Neuronal stem cell (in vitro differentiated cells): Measurements from ENCODE around the gene LRRC28. TPM values are rescaled to one million over a fixed set of nuclear protein-coding genes. Genes with fewer than 3 reads are reported as not detected.
A peak's percentile ranks its signal among the peaks of the same experiment; 100 is the strongest.

Experiments
- DNase-seq: peaks from one replicate; pipeline ENCODE4 v3.0.0-alpha.2; 2013; ENCODE audit warnings: low spot score
- H2AFZ ChIP-seq: one replicate; pipeline ENCODE4 v1.6.1; 2013; ENCODE audit warnings: mild to moderate bottlenecking, low read length, inconsistent platforms
- H2AK5ac ChIP-seq: 2 replicates; pipeline ENCODE4 v1.6.1; 2013; ENCODE audit warnings: low read depth, mild to moderate bottlenecking, inconsistent platforms, low read length, moderate library complexity, mixed read lengths
- H2BK120ac ChIP-seq: 2 replicates; pipeline ENCODE4 v1.6.1; 2013; ENCODE audit warnings: low read depth, mild to moderate bottlenecking, inconsistent platforms, low read length, moderate library complexity, mixed read lengths
- H2BK12ac ChIP-seq: one replicate; pipeline ENCODE4 v1.6.1; 2013; ENCODE audit warnings: low read length, inconsistent platforms
- H2BK15ac ChIP-seq: 2 replicates; pipeline ENCODE4 v1.6.1; 2013; ENCODE audit warnings: mild to moderate bottlenecking, low read length, inconsistent platforms, mixed read lengths
- H2BK5ac ChIP-seq: one replicate; pipeline ENCODE4 v1.6.1; 2013; ENCODE audit warnings: inconsistent platforms, mild to moderate bottlenecking, low read length, moderate library complexity
- H3K14ac ChIP-seq: one replicate; pipeline ENCODE4 v1.6.1; 2013; ENCODE audit warnings: low read length, inconsistent platforms
- H3K18ac ChIP-seq: 2 replicates; pipeline ENCODE4 v1.6.1; 2013; ENCODE audit warnings: low read length, inconsistent platforms
- H3K23ac ChIP-seq: 2 replicates; pipeline ENCODE4 v1.6.1; 2013; ENCODE audit warnings: low read depth, mild to moderate bottlenecking, mixed read lengths, low read length, inconsistent platforms; ENCODE audit not compliant: poor library complexity
- H3K27ac ChIP-seq: replicated peaks from 3 replicates; pipeline ENCODE4 v1.5.1; 2013; ENCODE audit warnings: low read length, inconsistent platforms
- H3K27me3 ChIP-seq, 3 experiments: 2 replicates each; pipeline ENCODE4 v1.6.1; 2013; ENCODE audit warnings: low read length in 3 of 3, mild to moderate bottlenecking in 2 of 3, inconsistent platforms in 1 of 3, low read depth in 1 of 3, mixed read lengths in 1 of 3, moderate library complexity in 1 of 3; ENCODE audit not compliant: control insufficient read depth in 3 of 3, insufficient read depth in 3 of 3
- H3K36me3 ChIP-seq, 2 donors: replicated peaks in 1 of 2; 2 replicates each; pipeline ENCODE4 v1.6.1; 2013; ENCODE audit warnings: low read length in 2 of 2; ENCODE audit not compliant: control insufficient read depth in 2 of 2, insufficient read depth in 2 of 2
- H3K4ac ChIP-seq: 2 replicates; pipeline ENCODE4 v1.6.1; 2013; ENCODE audit warnings: inconsistent platforms, mild to moderate bottlenecking, low read length, moderate library complexity
- H3K4me1 ChIP-seq, 2 donors: 1 replicate in 1 of 2; 2 replicates in 1 of 2; pipeline ENCODE4 v1.6.1; 2013; ENCODE audit warnings: low read length in 2 of 2, low read depth in 1 of 2; ENCODE audit not compliant: control insufficient read depth in 2 of 2, insufficient read depth in 1 of 2
- H3K4me2 ChIP-seq: one replicate; pipeline ENCODE4 v1.6.1; 2013; ENCODE audit warnings: mild to moderate bottlenecking, low read length, inconsistent platforms; ENCODE audit not compliant: insufficient read depth, poor library complexity, severe bottlenecking
- H3K4me3 ChIP-seq, 2 donors: 2 replicates each; pipeline ENCODE4 v1.5.1; 2013; ENCODE audit warnings: low read length in 2 of 2, mild to moderate bottlenecking in 2 of 2, inconsistent platforms in 1 of 2, moderate library complexity in 1 of 2
- H3K79me1 ChIP-seq: one replicate; pipeline ENCODE4 v1.6.1; 2013; ENCODE audit warnings: low read depth, mild to moderate bottlenecking, inconsistent platforms, low read length, moderate library complexity
- H3K9ac ChIP-seq: one replicate; pipeline ENCODE4 v1.6.1; 2013; ENCODE audit warnings: mild to moderate bottlenecking, low read depth, low read length, inconsistent platforms; ENCODE audit not compliant: poor library complexity
- H3K9me3 ChIP-seq, 2 donors: replicated peaks in 1 of 2; 2 replicates each; pipeline versions ENCODE3 to v1.6.1; 2013; ENCODE audit warnings: low read length in 2 of 2, mild to moderate bottlenecking in 2 of 2, inconsistent platforms in 1 of 2, low read depth in 1 of 2, mixed read lengths in 1 of 2, moderate library complexity in 1 of 2; ENCODE audit not compliant: control insufficient read depth in 2 of 2, insufficient read depth in 1 of 2
- H4K8ac ChIP-seq: one replicate; pipeline ENCODE4 v1.6.1; 2013; ENCODE audit warnings: low read depth, mild to moderate bottlenecking, inconsistent platforms, low read length, moderate library complexity
- H4K91ac ChIP-seq: one replicate; pipeline ENCODE4 v1.6.1; 2013; ENCODE audit warnings: low read length, low read depth, mild to moderate bottlenecking, inconsistent platforms; ENCODE audit not compliant: poor library complexity
- WGBS, 2 donors: extraction: QIAGEN DNeasy Blood & Tissue Kit; methylation state at CpG; one replicate each; pipeline ENCODE4 v1.1.7; 2013; ENCODE audit warnings: missing lambda C conversion rate in 2 of 2, mixed read lengths in 1 of 2; ENCODE audit not compliant: insufficient read length in 2 of 2, insufficient replicate concordance in 1 of 2; ENCODE audit errors: extremely low coverage in 2 of 2; 5-methylcytosine and 5-hydroxymethylcytosine counted together
- polyA plus RNA-seq, 2 experiments: library from polyadenylated mRNA; stranded (reverse); fragments of 200-250 nt; gene quantifications; one replicate each; pipeline ENCODE4 v1.2.3, GENCODE V29; 2013

Gene LRRC28
- polyA plus RNA-seq (2013, experiment 1 of 2) = 19.4 TPM
- polyA plus RNA-seq (2013, experiment 2 of 2) = 19.4 TPM

DNA sequence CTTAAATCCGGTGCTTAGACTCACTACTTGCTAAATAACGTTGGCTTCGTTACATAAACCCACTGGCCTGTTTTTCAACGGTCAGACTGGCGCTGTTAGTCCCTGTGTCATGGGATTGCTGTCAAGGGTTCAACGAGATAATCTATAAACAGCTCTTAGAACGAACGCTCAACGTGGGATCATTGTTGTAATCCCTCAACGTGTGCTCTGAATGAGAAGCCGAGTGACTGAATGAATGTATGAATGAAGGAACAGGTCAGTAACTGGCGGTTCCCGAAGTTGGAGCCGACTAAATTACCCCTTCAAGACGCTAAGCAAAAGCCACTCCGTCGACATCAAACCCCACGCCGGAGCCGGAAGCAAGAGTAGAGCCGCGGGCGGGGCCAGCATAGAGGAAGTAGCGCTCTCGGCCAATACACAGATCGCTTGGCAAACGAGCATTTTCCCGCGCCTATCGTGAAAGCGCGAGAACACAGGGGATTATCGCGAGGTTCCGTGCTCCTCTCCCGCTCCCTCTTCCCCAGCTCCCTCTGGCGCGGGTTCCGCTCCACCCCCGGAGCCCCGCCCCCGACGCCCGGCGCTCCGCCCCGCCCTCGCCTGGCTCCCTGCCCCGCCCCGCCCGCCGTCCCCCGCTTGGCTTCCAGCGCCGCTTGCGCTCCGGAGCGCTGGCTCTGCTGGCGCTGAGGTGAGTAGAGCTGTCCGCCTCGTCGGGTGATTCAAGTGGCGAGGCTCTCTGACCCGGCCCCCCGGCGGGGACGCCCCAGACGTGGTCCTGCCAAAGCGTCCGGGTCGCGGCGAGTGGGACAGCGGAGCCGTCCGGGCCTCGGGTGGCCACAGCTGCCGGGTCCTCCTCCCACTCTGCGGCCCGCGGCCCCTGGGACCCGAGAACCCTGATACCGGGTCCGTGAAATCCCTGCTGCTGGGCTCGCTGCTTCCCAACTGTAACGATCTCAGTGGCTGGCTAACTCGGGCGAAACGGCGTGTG lies at the start of gene LRRC28:
TSS of gene LRRC28 (plus strand) at position 625 of the 985 bp plus-strand sequence. CDS start 4,477 bp downstream, outside the sequence.
- Histone ChIP-seq H3K9me3 (no peaks in the 10 kb centered on the region), H3K4me1 (peaks cover 2 to 8% of the 10 kb centered on the region in 2 donors), H2BK15ac (peak within 1 kb of the TSS; percentile 86), H3K27me3 (peaks cover 0 to 3% (median 0%) of the 10 kb centered on the region in 3 experiments), H2AFZ (peak within 1 kb of the TSS; percentile 97), H2BK12ac (no peak within 1 kb of the TSS), H3K14ac (no peak within 1 kb of the TSS), H3K79me1 (no peaks in the 10 kb centered on the region), H4K8ac (no peak within 1 kb of the TSS), H3K23ac (peak within 1 kb of the TSS; percentile 82), H3K4me3 (peak within 1 kb of the TSS; percentile 69 to 98), H3K36me3 (peaks cover 0 to 3% of the 10 kb centered on the region in 2 donors), H3K4ac (no peak within 1 kb of the TSS), H3K9ac (peak within 1 kb of the TSS; percentile 83), H2BK5ac (peak within 1 kb of the TSS; percentile 46), H2AK5ac (peak within 1 kb of the TSS; percentile 38), H3K18ac (peak within 1 kb of the TSS; percentile 94), H4K91ac (no peak within 1 kb of the TSS), H3K4me2 (peak within 1 kb of the TSS; percentile 75), H3K27ac (peak within 1 kb of the TSS; percentile 86), H2BK120ac (no peak within 1 kb of the TSS)
- peak; percentile 98 for DNase-seq
- no CpG with 5 or more reads among the region's 90 CpGs for WGBS, 2 donors

DNA sequence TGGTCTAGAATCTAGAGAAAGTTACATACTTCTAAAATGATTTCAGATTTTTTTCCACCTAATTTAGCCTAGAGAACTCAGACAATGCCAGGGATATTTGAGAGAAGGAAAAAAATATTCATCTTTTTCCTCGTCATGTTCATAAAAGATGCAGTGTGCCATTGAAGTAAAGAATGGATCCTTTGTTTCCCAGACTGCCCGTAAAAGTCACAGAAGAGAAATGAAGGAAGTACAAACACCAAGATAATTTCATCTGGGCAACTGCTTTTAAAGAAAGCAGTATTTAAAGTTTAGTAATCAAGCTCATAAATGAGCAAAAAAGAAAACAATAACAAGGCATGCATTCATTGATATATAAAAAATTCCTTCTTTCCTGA lies 49.1 kb upstream of the LRRC28 start:
- no peaks in the 10 kb centered on the region for H3K27me3 ChIP-seq
- no peak overlapping the region for H2BK15ac ChIP-seq
- H3K36me3 ChIP-seq = peaks cover 3 to 26% of the 10 kb centered on the region in 2 donors
- WGBS, 2 donors = no CpG with 5 or more reads among the region's 2 CpGs
- no peak overlapping the region for H2BK120ac ChIP-seq
- no peak overlapping the region for H3K4me2 ChIP-seq
- no peak overlapping the region for H2BK5ac ChIP-seq
- no peak overlapping the region for H4K91ac ChIP-seq
- H3K79me1 ChIP-seq = no peaks in the 10 kb centered on the region
- H3K27ac ChIP-seq = no peak overlapping the region
- no peak overlapping the region for H4K8ac ChIP-seq
- H2AK5ac ChIP-seq = no peak overlapping the region
- no peak overlapping the region for H3K18ac ChIP-seq
- DNase-seq = no peak
- no peak overlapping the region for H3K9ac ChIP-seq
- no peaks in the 10 kb centered on the region for H3K4me1 ChIP-seq
- H3K9me3 ChIP-seq = peaks cover 0 to 7% of the 10 kb centered on the region in 2 donors
- no peak overlapping the region for H2AFZ ChIP-seq
- H2BK12ac ChIP-seq = no peak overlapping the region
- no peak overlapping the region for H3K23ac ChIP-seq
- H3K14ac ChIP-seq = no peak overlapping the region
- no peak overlapping the region for H3K4me3 ChIP-seq
- no peak overlapping the region for H3K4ac ChIP-seq

DNA sequence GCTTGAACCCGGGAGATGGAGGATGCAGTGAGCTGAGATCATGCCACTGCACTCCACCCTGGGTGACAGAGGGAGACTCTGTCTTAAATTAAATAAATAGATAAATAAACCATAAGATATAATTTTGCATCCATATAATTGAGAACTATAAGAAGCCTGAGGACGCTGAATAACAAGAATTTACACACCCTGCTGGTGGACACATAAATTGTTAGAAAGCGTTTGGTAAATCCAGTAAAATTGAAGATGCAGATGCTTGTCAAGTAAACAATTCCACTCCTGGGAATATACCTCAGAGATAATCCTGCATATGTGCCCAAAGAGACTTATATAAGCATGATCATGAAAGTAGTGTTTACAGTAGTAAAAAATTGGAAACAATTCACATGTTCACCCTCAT lies 43.6 kb upstream of the LRRC28 start:
- Histone ChIP-seq H3K27me3 (no peaks in the 10 kb centered on the region), H4K91ac (no peak overlapping the region), H3K14ac (no peak overlapping the region), H3K9ac (no peak overlapping the region), H3K79me1 (no peaks in the 10 kb centered on the region), H3K18ac (no peak overlapping the region), H2BK5ac (no peak overlapping the region), H2BK120ac (no peak overlapping the region), H3K4me1 (no peaks in the 10 kb centered on the region), H2AFZ (no peak overlapping the region), H2AK5ac (no peak overlapping the region), H3K27ac (no peak overlapping the region), H4K8ac (no peak overlapping the region), H3K36me3 (peaks cover 0 to 10% of the 10 kb centered on the region in 2 donors), H3K23ac (no peak overlapping the region), H2BK12ac (no peak overlapping the region), H2BK15ac (no peak overlapping the region), H3K4me3 (no peak overlapping the region), H3K4me2 (no peak overlapping the region), H3K9me3 (peaks cover 0 to 7% of the 10 kb centered on the region in 2 donors), H3K4ac (no peak overlapping the region)
- DNase-seq = no peak
- no CpG with 5 or more reads among the region's 3 CpGs for WGBS, 2 donors

DNA sequence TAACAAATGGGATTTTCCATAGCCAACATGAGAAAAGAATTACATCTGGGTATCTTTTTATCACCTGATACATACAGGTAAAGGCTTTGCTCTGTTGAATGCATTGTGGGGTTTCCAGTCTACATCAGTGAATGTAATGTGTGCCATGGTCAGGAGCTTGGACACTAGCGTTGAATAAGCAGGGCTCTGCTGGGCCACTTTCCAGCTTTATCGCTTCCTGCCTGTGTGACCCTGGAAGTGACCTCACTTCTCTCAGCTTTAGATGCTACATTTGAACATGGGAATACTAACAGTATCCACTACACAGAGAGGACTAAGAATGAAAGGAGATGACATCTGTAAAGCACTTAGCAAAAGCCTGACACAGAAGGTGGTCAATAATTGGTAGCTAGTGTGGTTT lies 42.0 kb upstream of the LRRC28 start:
- Histone ChIP-seq H3K4me1 (no peaks in the 10 kb centered on the region), H4K91ac (no peak overlapping the region), H3K4me2 (no peak overlapping the region), H3K23ac (no peak overlapping the region), H2BK5ac (no peak overlapping the region), H3K4me3 (no peak overlapping the region), H2BK120ac (no peak overlapping the region), H3K4ac (no peak overlapping the region), H3K36me3 (peaks cover 0 to 10% of the 10 kb centered on the region in 2 donors), H3K18ac (no peak overlapping the region), H2BK15ac (no peak overlapping the region), H3K27ac (no peak overlapping the region), H3K9ac (no peak overlapping the region), H3K14ac (no peak overlapping the region), H4K8ac (no peak overlapping the region), H2AFZ (no peak overlapping the region), H3K9me3 (peaks cover 0 to 7% of the 10 kb centered on the region in 2 donors), H3K27me3 (no peaks in the 10 kb centered on the region), H3K79me1 (no peaks in the 10 kb centered on the region), H2BK12ac (no peak overlapping the region), H2AK5ac (no peak overlapping the region)
- WGBS, 2 donors = no CpG with 5 or more reads among the region's 2 CpGs
- no peak for DNase-seq
